Hepatocyte (in vitro differentiated cells): ENCODE results near the gene SVIL. TPM values are rescaled to one million over a fixed set of nuclear protein-coding genes. Genes with fewer than 3 reads are reported as not detected.
A peak's percentile ranks its signal among the peaks of the same experiment; 100 is the strongest.

ENCODE experiments used
- DNase-seq: peaks from one replicate; pipeline ENCODE4 v3.0.0-alpha.2; 2016; ENCODE audit warnings: low spot score
- H2AFZ ChIP-seq: fragments of 200-600 bp; sonication (generic); 2 replicates; pipeline ENCODE4 v1.6.0; 2016; ENCODE audit warnings: antibody characterized with exemption, mild to moderate bottlenecking
- H3K27ac ChIP-seq: fragments of 200-600 bp; sonication (generic); 2 replicates; pipeline ENCODE4 v1.5.1; 2016; ENCODE audit warnings: mild to moderate bottlenecking
- H3K27me3 ChIP-seq: fragments of 200-600 bp; sonication (generic); 2 replicates; pipeline ENCODE4 v1.6.1; 2016
- H3K36me3 ChIP-seq: fragments of 200-600 bp; sonication (generic); replicated peaks from 2 replicates; pipeline ENCODE4 v1.5.1; 2016; ENCODE audit warnings: low read depth; ENCODE audit not compliant: insufficient read depth
- H3K4me1 ChIP-seq: fragments of 200-600 bp; sonication (generic); 2 replicates; pipeline ENCODE4 v1.5.1; 2016; ENCODE audit warnings: mild to moderate bottlenecking, moderate library complexity; ENCODE audit not compliant: insufficient read depth
- H3K4me2 ChIP-seq: fragments of 200-600 bp; sonication (generic); 2 replicates; pipeline ENCODE4 v1.6.0; 2016
- H3K4me3 ChIP-seq: fragments of 200-600 bp; sonication (generic); 2 replicates; pipeline ENCODE4 v1.5.1; 2016; ENCODE audit warnings: mild to moderate bottlenecking
- H3K79me2 ChIP-seq: fragments of 200-600 bp; sonication (generic); 2 replicates; pipeline ENCODE4 v1.6.0; 2017; ENCODE audit warnings: mild to moderate bottlenecking
- H3K9me2 ChIP-seq: fragments of 200-600 bp; sonication (generic); replicated peaks from 2 replicates; pipeline ENCODE4 v1.6.0; 2017; ENCODE audit warnings: mild to moderate bottlenecking; ENCODE audit not compliant: insufficient read depth
- H3K9me3 ChIP-seq: fragments of 200-600 bp; sonication (generic); 2 replicates; pipeline ENCODE4 v1.5.1; 2016; ENCODE audit warnings: low read depth, mild to moderate bottlenecking
- H4K20me1 ChIP-seq: fragments of 200-600 bp; sonication (generic); 2 replicates; pipeline ENCODE4 v1.6.0; 2016; ENCODE audit warnings: mild to moderate bottlenecking; ENCODE audit not compliant: insufficient read depth, poor library complexity, severe bottlenecking
- EZH2 ChIP-seq: fragments of 200-600 bp; sonication (generic); IDR thresholded peaks from 2 replicates; pipeline ENCODE4 v1.6.1; 2016; ENCODE audit warnings: antibody characterized with exemption, mild to moderate bottlenecking, borderline replicate concordance
- EZH2phosphoT487 ChIP-seq: fragments of 200-600 bp; sonication (generic); IDR thresholded peaks from one replicate; pipeline ENCODE4 v1.6.1; 2018; ENCODE audit warnings: antibody characterized with exemption, mild to moderate bottlenecking, low read depth, moderate library complexity; ENCODE audit not compliant: unreplicated experiment, severe bottlenecking
- WGBS: methylation state at CpG from one replicate; pipeline ENCODE4 v1.1.6; 2016; ENCODE audit warnings: low lambda C conversion rate; ENCODE audit errors: missing lambda C conversion rate; 5-methylcytosine and 5-hydroxymethylcytosine counted together
- polyA plus RNA-seq: library from polyadenylated mRNA; unstranded; fragments of >200 nt; fragmentation: Nextera tagmentation; extraction: Ambion mirVana; gene quantifications from 2 replicates; pipeline ENCODE4 v1.2.1, GENCODE V29; 2016
- total RNA-seq: library from RNA; depleted of rRNA; stranded (reverse); fragments of >200 nt; gene quantifications from 2 replicates; pipeline ENCODE4 v1.2.3, GENCODE V29; 2014
- TF ChIP-seq, protein P1 (sequence below): fragments of 200-600 bp; sonication (generic); IDR thresholded peaks from 2 replicates; pipeline ENCODE4 v1.5.1; 2016; ENCODE audit warnings: antibody characterized with exemption, mild to moderate bottlenecking; ENCODE audit not compliant: poor library complexity

The SVIL gene
- total and polyA plus RNA-seq, 2 experiments from 2014 or later, result 24.3 to 36.5 TPM

DNA sequence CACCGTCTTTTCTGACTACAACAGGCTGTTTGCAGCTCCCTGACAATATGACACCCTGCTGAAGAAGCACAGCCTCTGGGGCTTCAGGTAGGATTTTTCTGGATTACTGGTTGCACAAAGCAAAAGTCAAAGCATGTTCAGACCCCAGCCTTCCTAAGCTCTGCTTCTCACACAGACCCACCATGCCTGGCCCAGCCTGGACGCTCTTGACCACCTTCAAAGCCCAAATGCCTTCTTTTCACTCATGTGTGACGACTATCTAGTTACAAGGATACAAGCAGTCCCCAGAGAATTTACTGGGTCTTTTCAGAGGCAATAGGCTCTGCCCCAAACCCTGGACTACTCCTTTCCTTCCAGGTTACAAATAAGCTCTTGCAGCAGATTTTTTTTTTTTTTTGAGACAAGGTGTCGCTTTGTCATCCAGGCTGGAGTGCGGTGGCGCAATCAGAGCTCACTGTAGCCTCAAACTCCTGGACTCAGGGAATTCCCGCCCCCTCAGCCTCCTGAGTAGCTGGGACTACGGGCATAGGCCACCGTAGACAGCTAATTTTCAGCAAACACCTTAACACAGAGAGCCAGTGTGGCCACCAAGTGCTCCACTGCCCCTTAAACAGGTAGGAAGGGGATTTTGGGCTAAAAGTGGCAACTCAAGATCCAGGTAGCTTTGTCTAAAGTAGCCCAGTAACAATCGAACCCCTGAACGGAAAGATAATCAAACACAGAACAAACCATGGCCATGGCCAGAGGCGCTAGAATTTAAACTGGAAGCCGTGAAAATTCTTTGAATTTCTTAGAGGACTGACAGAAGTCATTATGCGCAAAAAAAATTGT, 16.2 kb downstream of the SVIL start:
- no peak overlapping the region for H3K4me3 ChIP-seq
- peaks cover 76% of the 10 kb centered on the region for H3K79me2 ChIP-seq
- H3K9me2 ChIP-seq, result no peaks in the 10 kb centered on the region
- H3K36me3 ChIP-seq, result no peaks in the 10 kb centered on the region
- H3K4me2 ChIP-seq, result peak overlapping the region; percentile 66
- H3K27ac ChIP-seq, result peak overlapping the region; percentile 89
- DNase-seq, result peak; percentile 68
- no peak for TF ChIP-seq EZH2
- TF ChIP-seq, protein P1, sequence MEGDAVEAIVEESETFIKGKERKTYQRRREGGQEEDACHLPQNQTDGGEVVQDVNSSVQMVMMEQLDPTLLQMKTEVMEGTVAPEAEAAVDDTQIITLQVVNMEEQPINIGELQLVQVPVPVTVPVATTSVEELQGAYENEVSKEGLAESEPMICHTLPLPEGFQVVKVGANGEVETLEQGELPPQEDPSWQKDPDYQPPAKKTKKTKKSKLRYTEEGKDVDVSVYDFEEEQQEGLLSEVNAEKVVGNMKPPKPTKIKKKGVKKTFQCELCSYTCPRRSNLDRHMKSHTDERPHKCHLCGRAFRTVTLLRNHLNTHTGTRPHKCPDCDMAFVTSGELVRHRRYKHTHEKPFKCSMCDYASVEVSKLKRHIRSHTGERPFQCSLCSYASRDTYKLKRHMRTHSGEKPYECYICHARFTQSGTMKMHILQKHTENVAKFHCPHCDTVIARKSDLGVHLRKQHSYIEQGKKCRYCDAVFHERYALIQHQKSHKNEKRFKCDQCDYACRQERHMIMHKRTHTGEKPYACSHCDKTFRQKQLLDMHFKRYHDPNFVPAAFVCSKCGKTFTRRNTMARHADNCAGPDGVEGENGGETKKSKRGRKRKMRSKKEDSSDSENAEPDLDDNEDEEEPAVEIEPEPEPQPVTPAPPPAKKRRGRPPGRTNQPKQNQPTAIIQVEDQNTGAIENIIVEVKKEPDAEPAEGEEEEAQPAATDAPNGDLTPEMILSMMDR, result no peak
- no peak for TF ChIP-seq EZH2phosphoT487
- WGBS, result 49% methylated on average over 14 of the region's 14 CpGs
- no peaks in the 10 kb centered on the region for H3K9me3 ChIP-seq
- H2AFZ ChIP-seq, result no peak overlapping the region
- no peaks in the 10 kb centered on the region for H4K20me1 ChIP-seq
- peaks cover 53% of the 10 kb centered on the region for H3K4me1 ChIP-seq
- H3K27me3 ChIP-seq, result no peaks in the 10 kb centered on the region

DNA sequence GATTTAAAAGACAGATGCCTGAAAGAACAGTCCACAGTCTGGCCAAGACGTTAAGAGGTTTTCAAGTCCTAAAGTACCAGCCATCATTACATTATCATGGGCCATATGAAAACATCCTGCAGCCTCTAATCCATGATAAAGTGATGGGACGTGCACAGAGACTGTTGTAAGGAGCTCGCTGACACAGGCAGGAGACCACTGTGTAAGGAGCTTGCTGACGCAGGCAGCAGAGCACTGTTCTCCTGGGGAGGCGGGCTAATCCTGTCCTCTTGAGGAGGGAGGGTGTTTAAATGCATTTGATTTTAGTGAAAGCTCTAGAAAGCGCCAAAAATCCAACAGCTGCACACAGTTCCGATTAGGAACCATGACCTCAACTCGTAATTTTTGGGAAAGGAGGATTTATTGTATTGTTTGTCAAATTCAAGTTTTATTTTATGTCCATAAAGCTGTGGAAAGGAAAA, 16.9 kb downstream of the SVIL start:
- H3K27ac ChIP-seq, result peak overlapping the region; percentile 89
- no peaks in the 10 kb centered on the region for H4K20me1 ChIP-seq
- peak; percentile 33 for DNase-seq

GRCh38 chr10:29616542-29616941, 18.2 kb downstream of the SVIL start:
- H3K4me2 ChIP-seq, result no peak overlapping the region
- WGBS, result 96% methylated on average over 6 of the region's 6 CpGs
- no peaks in the 10 kb centered on the region for H3K9me2 ChIP-seq
- H3K4me1 ChIP-seq, result peaks cover 40% of the 10 kb centered on the region
- H3K27me3 ChIP-seq, result no peaks in the 10 kb centered on the region
- peaks cover 79% of the 10 kb centered on the region for H3K79me2 ChIP-seq
- no peak overlapping the region for H3K4me3 ChIP-seq
- no peaks in the 10 kb centered on the region for H3K36me3 ChIP-seq
- no peaks in the 10 kb centered on the region for H3K9me3 ChIP-seq
- no peak for DNase-seq
- no peak overlapping the region for H2AFZ ChIP-seq
- H3K27ac ChIP-seq, result no peak overlapping the region
- TF ChIP-seq, protein P1, result no peak
- TF ChIP-seq EZH2 (no peak), EZH2phosphoT487 (no peak)
- H4K20me1 ChIP-seq, result no peaks in the 10 kb centered on the region

More for the DNA sequence above, 16.9 kb downstream of the SVIL start:
- no peak overlapping the region for H2AFZ ChIP-seq
- TF ChIP-seq, protein P1, result no peak
- TF ChIP-seq EZH2 (no peak), EZH2phosphoT487 (no peak)
- H3K9me2 ChIP-seq, result no peaks in the 10 kb centered on the region
- 46% methylated on average over 8 of the region's 8 CpGs for WGBS
- no peaks in the 10 kb centered on the region for H3K9me3 ChIP-seq
- H3K36me3 ChIP-seq, result no peaks in the 10 kb centered on the region
- peaks cover 46% of the 10 kb centered on the region for H3K4me1 ChIP-seq
- H3K4me3 ChIP-seq, result no peak overlapping the region
- no peaks in the 10 kb centered on the region for H3K27me3 ChIP-seq
- H3K79me2 ChIP-seq, result peaks cover 76% of the 10 kb centered on the region
- H3K4me2 ChIP-seq, result peak overlapping the region; percentile 66
